K562 (cell line): ENCODE results near the gene CD55. TPM values are rescaled to one million over a fixed set of nuclear protein-coding genes. Genes with fewer than 3 reads are reported as not detected.

ENCODE experiments used
- C11orf30 ChIP-seq: fragments of 450-650 bp; IDR thresholded peaks from 2 replicates; pipeline ENCODE4 v1.6.1; 2016; ENCODE audit warnings: low read depth, mild to moderate bottlenecking
- CBX1 ChIP-seq: sonication (generic); IDR thresholded peaks from 2 replicates; pipeline ENCODE4 v1.6.1; 2016; ENCODE audit warnings: antibody characterized with exemption, low read depth, mild to moderate bottlenecking
- CBX5 ChIP-seq: IDR thresholded peaks from 2 replicates; pipeline ENCODE4 v1.6.1; 2014; ENCODE audit warnings: low read depth, borderline replicate concordance
- CHD1 ChIP-seq: fragments of 200-600 bp; sonication (generic); IDR thresholded peaks from one replicate; pipeline ENCODE4 v1.6.1; 2012; ENCODE audit warnings: mild to moderate bottlenecking, moderate library complexity, low read length, inconsistent platforms
- FOXP4 ChIP-seq: sonication (generic); formaldehyde crosslinking; IDR thresholded peaks from 2 replicates; pipeline ENCODE4 v1.8.0; 2022; ENCODE audit warnings: mild to moderate bottlenecking, missing genetic modification reagents, borderline replicate concordance
- GABPB2 ChIP-seq: fragments of 250-450 bp; sonication (Bioruptor Pico); conservative IDR thresholded peaks from 2 replicates; pipeline ENCODE4 v1.5.1; 2021; ENCODE audit warnings: mild to moderate bottlenecking
- HSF4 ChIP-seq: fragments of 250-450 bp; sonication (Bioruptor Pico); IDR thresholded peaks from 2 replicates; pipeline ENCODE4 v2.1.2; 2022; ENCODE audit warnings: mild to moderate bottlenecking, moderate library complexity, borderline replicate concordance
- NFRKB ChIP-seq: fragments of 450-650 bp; IDR thresholded peaks from 2 replicates; pipeline ENCODE4 v1.6.1; 2016; ENCODE audit warnings: low read depth
- PHF20 ChIP-seq: fragments of 450-650 bp; IDR thresholded peaks from 2 replicates; pipeline ENCODE4 v1.6.1; 2018; ENCODE audit not compliant: partially characterized antibody
- POLR2AphosphoS5 ChIP-seq: IDR thresholded peaks from 2 replicates; pipeline ENCODE4 v1.6.1; 2011; ENCODE audit warnings: mild to moderate bottlenecking, low read depth, low read length, moderate library complexity; ENCODE audit not compliant: control insufficient read depth, insufficient read depth
- RNF2 ChIP-seq: sonication (generic); IDR thresholded peaks from 2 replicates; pipeline ENCODE4 v1.6.1; 2016
- SMARCC2 ChIP-seq: fragments of 450-650 bp; IDR thresholded peaks from 2 replicates; pipeline ENCODE4 v1.6.1; 2017; ENCODE audit warnings: antibody characterized with exemption, moderate library complexity, mild to moderate bottlenecking, low read depth
- SP1 ChIP-seq: sonication (generic); formaldehyde crosslinking; IDR thresholded peaks from 2 replicates; pipeline ENCODE4 v1.8.1; 2022; ENCODE audit warnings: mild to moderate bottlenecking, missing genetic modification reagents
- TAF7 ChIP-seq: fragments of 450-650 bp; IDR thresholded peaks from 2 replicates; pipeline ENCODE4 v1.6.1; 2016; ENCODE audit warnings: missing genetic modification characterization, missing compliant biosample characterization
- TAF9B ChIP-seq: fragments of 450-650 bp; IDR thresholded peaks from 2 replicates; pipeline ENCODE4 v1.6.1; 2018; ENCODE audit warnings: mild to moderate bottlenecking; ENCODE audit not compliant: partially characterized antibody
- TCF7L2 ChIP-seq: fragments of 150-350 bp; IDR thresholded peaks from 2 replicates; pipeline ENCODE4 v1.6.1; 2016; ENCODE audit warnings: low read depth, mild to moderate bottlenecking, low read length, moderate library complexity
- TSC22D4 ChIP-seq: fragments of 450-650 bp; IDR thresholded peaks from 2 replicates; pipeline ENCODE4 v1.6.1; 2016; ENCODE audit warnings: missing genetic modification characterization, missing biosample characterization, control low read depth
- TSHZ1 ChIP-seq: fragments of 250-450 bp; sonication (Bioruptor Pico); IDR thresholded peaks from 2 replicates; pipeline ENCODE4 v1.4.0; 2020; ENCODE audit warnings: mild to moderate bottlenecking, moderate library complexity
- ZBTB1 ChIP-seq: sonication (generic); formaldehyde crosslinking; IDR thresholded peaks from 2 replicates; pipeline ENCODE4 v1.8.1; 2023; ENCODE audit warnings: missing genetic modification reagents, low read depth, mild to moderate bottlenecking, borderline replicate concordance
- ZNF3 ChIP-seq: fragments of 250-450 bp; sonication (Bioruptor Pico); IDR thresholded peaks from 2 replicates; pipeline ENCODE4 v1.5.0; 2021; ENCODE audit warnings: mild to moderate bottlenecking, moderate library complexity
- polyA plus RNA-seq, 8 experiments: library from polyadenylated mRNA; depleted of rRNA in 4 of 8; stranded (reverse) in 5 of 8; unstranded in 3 of 8; fragments of >200 nt; fragmentation: Nextera tagmentation in 2 of 8; fragmentation: Illumina TruSeq in 1 of 8; extraction: Ambion mirVana in 2 of 8; extraction: Trizol in 1 of 8; gene quantifications; 2 replicates each; pipeline versions ENCODE4 v1.2.1 to v1.2.3, GENCODE V29; 2011 to 2014; ENCODE audit warnings: inconsistent platforms in 1 of 8, missing spikeins in 1 of 8
- total RNA-seq, 7 experiments: library from RNA; depleted of rRNA in 6 of 7; stranded (reverse); fragments of >200 nt in 6 of 7; fragmentation: Illumina TruSeq in 2 of 7; extraction: Trizol in 2 of 7; gene quantifications; 2 replicates each; pipeline versions ENCODE4 v1.2.1 to v1.2.3, GENCODE V29; 2011 to 2021; ENCODE audit warnings: low replicate concordance in 1 of 7
- TF ChIP-seq, protein P1 (sequence below): sonication (generic); formaldehyde crosslinking; IDR thresholded peaks from 2 replicates; pipeline ENCODE4 v1.8.1; 2023; ENCODE audit warnings: mild to moderate bottlenecking, missing genetic modification reagents, moderate library complexity

Gene CD55
- total and polyA plus RNA-seq, 9 of the 15 experiments (the other 6 are each of a cell fraction or from before 2014, with no cell fraction given), result 17.7 to 150 (median 97.0) TPM

DNA sequence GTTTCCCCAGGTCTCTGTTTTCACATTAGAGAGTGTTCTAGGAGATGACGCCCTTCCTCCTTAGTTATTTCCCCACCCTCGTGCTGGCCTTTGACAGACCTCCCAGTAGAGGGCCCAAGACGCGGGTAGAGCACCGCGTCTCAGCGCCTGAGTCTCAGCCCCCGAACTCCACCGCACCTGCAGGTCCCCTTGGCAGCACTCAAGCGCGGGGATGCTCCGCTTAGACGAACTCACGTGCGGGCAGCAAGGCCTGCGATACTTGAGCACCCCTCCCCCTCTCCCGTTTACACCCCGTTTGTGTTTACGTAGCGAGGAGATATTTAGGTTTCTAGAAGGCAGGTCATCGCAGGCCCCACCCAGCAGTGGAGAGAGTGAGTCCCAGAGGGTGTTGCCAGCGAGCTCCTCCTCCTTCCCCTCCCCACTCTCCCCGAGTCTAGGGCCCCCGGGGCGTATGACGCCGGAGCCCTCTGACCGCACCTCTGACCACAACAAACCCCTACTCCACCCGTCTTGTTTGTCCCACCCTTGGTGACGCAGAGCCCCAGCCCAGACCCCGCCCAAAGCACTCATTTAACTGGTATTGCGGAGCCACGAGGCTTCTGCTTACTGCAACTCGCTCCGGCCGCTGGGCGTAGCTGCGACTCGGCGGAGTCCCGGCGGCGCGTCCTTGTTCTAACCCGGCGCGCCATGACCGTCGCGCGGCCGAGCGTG lies at the start of gene CD55 (continued):
- peak; percentile 95 for TF ChIP-seq POLR2AphosphoS5
- TF ChIP-seq, protein P1, sequence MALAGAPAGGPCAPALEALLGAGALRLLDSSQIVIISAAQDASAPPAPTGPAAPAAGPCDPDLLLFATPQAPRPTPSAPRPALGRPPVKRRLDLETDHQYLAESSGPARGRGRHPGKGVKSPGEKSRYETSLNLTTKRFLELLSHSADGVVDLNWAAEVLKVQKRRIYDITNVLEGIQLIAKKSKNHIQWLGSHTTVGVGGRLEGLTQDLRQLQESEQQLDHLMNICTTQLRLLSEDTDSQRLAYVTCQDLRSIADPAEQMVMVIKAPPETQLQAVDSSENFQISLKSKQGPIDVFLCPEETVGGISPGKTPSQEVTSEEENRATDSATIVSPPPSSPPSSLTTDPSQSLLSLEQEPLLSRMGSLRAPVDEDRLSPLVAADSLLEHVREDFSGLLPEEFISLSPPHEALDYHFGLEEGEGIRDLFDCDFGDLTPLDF, result peak; percentile 86; the same call in 1 of the 2 replicates
- no peak for TF ChIP-seq GABPB2 (CRISPR knock-in tag)
- TF ChIP-seq TSHZ1 (CRISPR knock-in tag), result no peak
- TF ChIP-seq SMARCC2, result no peak
- TF ChIP-seq PHF20, result no peak
- TF ChIP-seq CBX5, result peak; percentile 58; the same call in 1 of the 2 replicates
- no peak for TF ChIP-seq TSC22D4 (tag)
- peak; percentile 96; the same call in 1 of the 2 replicates for TF ChIP-seq FOXP4 (CRISPR knock-in tag)
- peak; percentile 93 for TF ChIP-seq SP1 (CRISPR knock-in tag)
- no peak for TF ChIP-seq TAF7
- no peak for TF ChIP-seq CHD1
- TF ChIP-seq RNF2, result peak; percentile 79
- TF ChIP-seq C11orf30, result no peak
- peak; percentile 62 for TF ChIP-seq NFRKB
- TF ChIP-seq CBX1, result peak; percentile 89
- TF ChIP-seq ZNF3 (CRISPR knock-in tag), result no peak
- TF ChIP-seq ZBTB1 (CRISPR knock-in tag), result peak; percentile 98
- TF ChIP-seq HSF4 (CRISPR knock-in tag), result no peak
- peak; percentile 23; the same call in 1 of the 2 replicates for TF ChIP-seq TCF7L2
- peak; percentile 62 for TF ChIP-seq TAF9B
